ENCODE data around the gene KIAA1328. TPM values are rescaled to one million over a fixed set of nuclear protein-coding genes. Genes with fewer than 3 reads are reported as not detected.

The KIAA1328 gene
- total RNA-seq, 4 donors from 2014 or later, result 6.0 to 23.5 (median 11.1) TPM

- TF ChIP-seq CTCF (IDR thresholded peaks at IDR 0.05), result no peak
- DNase-seq (ENCODE audit: low spot score), result no peak
- ATAC-seq (ENCODE audit: low FRiP score), result no peak
Measured at GRCh38 chr18:37251679-37252078, 422.8 kb downstream of the KIAA1328 start.

- DNase-seq (ENCODE audit: low spot score) (no peak), ATAC-seq (ENCODE audit: low FRiP score) (no peak)
- no peak for TF ChIP-seq CTCF (IDR thresholded peaks at IDR 0.05)
Measured at GRCh38 chr18:37252342-37252741, 423.4 kb downstream of the KIAA1328 start.

- DNase-seq (ENCODE audit: low spot score), result no peak
- no peak for ATAC-seq (ENCODE audit: low FRiP score)
- TF ChIP-seq CTCF (IDR thresholded peaks at IDR 0.05), result no peak
Measured at GRCh38 chr18:37252854-37253393, 424.0 kb downstream of the KIAA1328 start.

- ATAC-seq (ENCODE audit: low FRiP score) (no peak), DNase-seq (ENCODE audit: low spot score) (no peak)
- TF ChIP-seq CTCF (IDR thresholded peaks at IDR 0.05), result no peak
Measured at GRCh38 chr18:37253394-37254235, 424.7 kb downstream of the KIAA1328 start.

GRCh38 chr18:37254236-37254754 lies 425.4 kb downstream of the KIAA1328 start:
- ATAC-seq (ENCODE audit: low FRiP score) (no peak), DNase-seq (ENCODE audit: low spot score) (no peak)
- TF ChIP-seq CTCF (IDR thresholded peaks at IDR 0.05), result no peak

GRCh38 chr18:37254973-37255372 lies 426.0 kb downstream of the KIAA1328 start:
- ATAC-seq (ENCODE audit: low FRiP score), result no peak
- no peak for TF ChIP-seq CTCF (IDR thresholded peaks at IDR 0.05)
- no peak for DNase-seq (ENCODE audit: low spot score)

Measured in omental fat pad (tissue), 4 donors.